WTC11 (cell line): ENCODE results near the gene CARD14. TPM values are rescaled to one million over a fixed set of nuclear protein-coding genes. Genes with fewer than 3 reads are reported as not detected.

Experiments used
- ATAC-seq: fragments of 200-7000 bp; cut with Tn5 transposase; 2 replicates; pipeline ENCODE4 v1.10.0; 2021; ENCODE audit warnings: mild to moderate bottlenecking, moderate library complexity
- CTCF ChIA-PET: fragments of 300-600 bp; sonication (Branson Sonifier 250); formaldehyde crosslinking; loops from one replicate; lab custom pipeline; 2021; ENCODE audit warnings: antibody characterized with exemption; lab: Charles Lee
- POLR2A ChIA-PET: fragments of 350-600 bp; sonication (Branson Sonifier 250); formaldehyde crosslinking; loops from one replicate; lab custom pipeline; 2021; ENCODE audit warnings: antibody characterized with exemption; lab: Charles Lee
- DNase-seq: peaks from one replicate; pipeline ENCODE4 v3.0.0; 2021; ENCODE audit warnings: low spot score
- H3K27ac Mint-ChIP-seq: 2 replicates; pipeline ENCODE4 v1.8.0; 2021; ENCODE audit warnings: mixed read lengths
- H3K27me3 Mint-ChIP-seq: 2 replicates; pipeline ENCODE4 v1.8.0; 2021; ENCODE audit warnings: low read depth, mild to moderate bottlenecking, moderate library complexity, mixed read lengths
- H3K36me3 Mint-ChIP-seq: 2 replicates; pipeline ENCODE4 v1.8.0; 2021; ENCODE audit warnings: mixed read lengths
- H3K4me1 Mint-ChIP-seq: 2 replicates; pipeline ENCODE4 v1.8.0; 2022; ENCODE audit warnings: mixed read lengths
- H3K4me3 Mint-ChIP-seq: 2 replicates; pipeline ENCODE4 v1.8.0; 2021; ENCODE audit warnings: mild to moderate bottlenecking, moderate library complexity, mixed read lengths
- H3K9me3 Mint-ChIP-seq: 2 replicates; pipeline ENCODE4 v1.8.0; 2021; ENCODE audit warnings: mixed read lengths
- ATF1 ChIP-seq: sonication (generic); formaldehyde crosslinking; IDR thresholded peaks from 2 replicates; pipeline ENCODE4 v1.8.1; 2023; ENCODE audit warnings: mild to moderate bottlenecking, moderate library complexity, missing genetic modification reagents
- CREM ChIP-seq: sonication (generic); formaldehyde crosslinking; IDR thresholded peaks from 2 replicates; pipeline ENCODE4 v1.8.1; 2022; ENCODE audit warnings: mild to moderate bottlenecking, missing genetic modification reagents, moderate library complexity
- ELF4 ChIP-seq: sonication (generic); formaldehyde crosslinking; IDR thresholded peaks from 2 replicates; pipeline ENCODE4 v1.8.1; 2022; ENCODE audit warnings: low read depth, mild to moderate bottlenecking, moderate library complexity, missing genetic modification reagents
- ESRRA ChIP-seq: sonication (generic); formaldehyde crosslinking; IDR thresholded peaks from 2 replicates; pipeline ENCODE4 v1.8.1; 2022; ENCODE audit warnings: mild to moderate bottlenecking, missing genetic modification reagents, borderline replicate concordance
- FOXJ3 ChIP-seq: sonication (generic); formaldehyde crosslinking; IDR thresholded peaks from 2 replicates; pipeline ENCODE4 v1.9.0; 2021; ENCODE audit warnings: missing genetic modification reagents, mild to moderate bottlenecking, borderline replicate concordance
- GABPB1 ChIP-seq: sonication (generic); formaldehyde crosslinking; IDR thresholded peaks from 2 replicates; pipeline ENCODE4 v1.8.1; 2023; ENCODE audit warnings: mild to moderate bottlenecking, missing genetic modification reagents
- HMGA2 ChIP-seq: fragments of 250-450 bp; sonication (Bioruptor Pico); IDR thresholded peaks from 2 replicates; pipeline ENCODE4 v1.4.0; 2021; ENCODE audit warnings: mild to moderate bottlenecking, moderate library complexity
- JAZF1 ChIP-seq: fragments of 250-450 bp; sonication (Bioruptor Pico); IDR thresholded peaks from 2 replicates; pipeline ENCODE4 v1.9.0; 2021; ENCODE audit warnings: moderate library complexity, mild to moderate bottlenecking, inconsistent platforms
- JUN ChIP-seq: sonication (generic); formaldehyde crosslinking; IDR thresholded peaks from 2 replicates; pipeline ENCODE4 v1.8.0; 2023; ENCODE audit warnings: mild to moderate bottlenecking, missing genetic modification reagents
- MLX ChIP-seq: sonication (generic); formaldehyde crosslinking; IDR thresholded peaks from 2 replicates; pipeline ENCODE4 v1.8.1; 2023; ENCODE audit warnings: mild to moderate bottlenecking, missing genetic modification reagents, moderate library complexity
- PRDM15 ChIP-seq: sonication (generic); formaldehyde crosslinking; IDR thresholded peaks from 2 replicates; pipeline ENCODE4 v1.8.0; 2022; ENCODE audit warnings: missing genetic modification reagents
- SMAD3 ChIP-seq: sonication (generic); formaldehyde crosslinking; IDR thresholded peaks from 2 replicates; pipeline ENCODE4 v1.8.0; 2022; ENCODE audit warnings: missing genetic modification reagents, mild to moderate bottlenecking, borderline replicate concordance
- TEAD1 ChIP-seq: sonication (generic); formaldehyde crosslinking; IDR thresholded peaks from 2 replicates; pipeline ENCODE4 v1.8.0; 2022; ENCODE audit warnings: mild to moderate bottlenecking, missing genetic modification reagents
- USF1 ChIP-seq: sonication (generic); formaldehyde crosslinking; IDR thresholded peaks from 2 replicates; pipeline ENCODE4 v1.8.0; 2022; ENCODE audit warnings: mild to moderate bottlenecking, missing genetic modification reagents
- ZBTB21 ChIP-seq: sonication (generic); formaldehyde crosslinking; IDR thresholded peaks from 2 replicates; pipeline ENCODE4 v1.8.1; 2023; ENCODE audit warnings: mild to moderate bottlenecking, missing genetic modification reagents, borderline replicate concordance
- ZBTB43 ChIP-seq: sonication (generic); formaldehyde crosslinking; IDR thresholded peaks from 2 replicates; pipeline ENCODE4 v1.8.1; 2023; ENCODE audit warnings: mild to moderate bottlenecking, missing genetic modification reagents
- ZMAT4 ChIP-seq: fragments of 250-450 bp; sonication (Bioruptor Pico); IDR thresholded peaks from 2 replicates; pipeline ENCODE4 v1.9.0; 2021; ENCODE audit warnings: mild to moderate bottlenecking
- ZNF281 ChIP-seq: sonication (generic); formaldehyde crosslinking; IDR thresholded peaks from 2 replicates; pipeline ENCODE4 v1.8.0; 2023; ENCODE audit warnings: mild to moderate bottlenecking, missing genetic modification reagents
- ZNF396 ChIP-seq: fragments of 250-450 bp; sonication (Bioruptor Pico); IDR thresholded peaks from 2 replicates; pipeline ENCODE4 v1.8.0; 2021; ENCODE audit warnings: mild to moderate bottlenecking, moderate library complexity, borderline replicate concordance
- ZNF425 ChIP-seq: fragments of 250-450 bp; sonication (Bioruptor Pico); conservative IDR thresholded peaks from 2 replicates; pipeline ENCODE4 v1.9.0; 2021; ENCODE audit warnings: mild to moderate bottlenecking
- ZSCAN18 ChIP-seq: fragments of 250-450 bp; sonication (Bioruptor Pico); IDR thresholded peaks from 2 replicates; pipeline ENCODE4 v2.1.2; 2022; ENCODE audit warnings: mild to moderate bottlenecking, moderate library complexity
- total RNA-seq: library from RNA; stranded (reverse); gene quantifications from 3 replicates; pipeline ENCODE4 v1.2.3, GENCODE V29; 2021

The CARD14 gene
- total RNA-seq, 1 experiment from 2014 or later, result 0.83 TPM

- TF ChIP-seq ZNF425 (CRISPR knock-in tag) (no peak), HMGA2 (CRISPR knock-in tag) (no peak), MLX (CRISPR knock-in tag) (no peak), FOXJ3 (CRISPR knock-in tag) (no peak), SMAD3 (CRISPR knock-in tag) (no peak), ZSCAN18 (CRISPR knock-in tag) (no peak), ZBTB21 (CRISPR knock-in tag) (no peak), ATF1 (CRISPR knock-in tag) (no peak), TEAD1 (CRISPR knock-in tag) (no peak)
These were observed 62.6 kb downstream of the CARD14 start (continued) for GRCh38 chr17:80232438-80232837.

GRCh38 chr17:80233202-80233601, 63.4 kb downstream of the CARD14 start:
- no peaks in the 10 kb centered on the region; the same call in 1 of the 2 replicates for H3K27me3 Mint-ChIP-seq
- ATAC-seq, result no peak
- H3K9me3 Mint-ChIP-seq, result peaks cover 21% of the 10 kb centered on the region
- H3K4me1 Mint-ChIP-seq, result no peaks in the 10 kb centered on the region
- ChIA-PET CTCF (no interaction called here), POLR2A (no interaction called here)
- H3K27ac Mint-ChIP-seq, result no peak overlapping the region
- no peak overlapping the region for H3K4me3 Mint-ChIP-seq
- peaks cover 47% of the 10 kb centered on the region for H3K36me3 Mint-ChIP-seq
- no peak for DNase-seq
- no peak for TF ChIP-seq ZNF396 (CRISPR knock-in tag)
- no peak for TF ChIP-seq ZBTB43 (CRISPR knock-in tag)
- no peak for TF ChIP-seq ELF4 (CRISPR knock-in tag)
- TF ChIP-seq ZNF281 (CRISPR knock-in tag), result no peak
- TF ChIP-seq GABPB1 (CRISPR knock-in tag), result no peak
- no peak for TF ChIP-seq TEAD1 (CRISPR knock-in tag)
- TF ChIP-seq USF1 (CRISPR knock-in tag), result no peak
- no peak for TF ChIP-seq JAZF1 (CRISPR knock-in tag)
- TF ChIP-seq PRDM15 (CRISPR knock-in tag), result no peak
- no peak for TF ChIP-seq ESRRA (CRISPR knock-in tag)
- TF ChIP-seq ZMAT4 (CRISPR knock-in tag), result no peak
- no peak for TF ChIP-seq JUN (CRISPR knock-in tag)
- TF ChIP-seq ZNF425 (CRISPR knock-in tag), result no peak
- no peak for TF ChIP-seq CREM (CRISPR knock-in tag)
